Gastroesophageal sphincter (tissue), 3 donors: ENCODE results near the gene ZNF771.
A peak's percentile ranks its signal among the peaks of the same experiment; 100 is the strongest.

Experiments
- POLR2A ChIP-seq, 2 donors: fragments of 450-650 bp; IDR thresholded peaks; one replicate each; pipeline ENCODE4 v1.6.1; 2017; ENCODE audit warnings: antibody characterized with exemption in 2 of 2, mild to moderate bottlenecking in 2 of 2, moderate library complexity in 1 of 2
- TF ChIP-seq, protein P1 (sequence below), 4 experiments: fragments of 200-600 bp in 2 of 4; fragments of 450-650 bp in 2 of 4; sonication (generic) in 1 of 4; IDR thresholded peaks; one replicate each; pipeline ENCODE4 v1.5.1; 2017 to 2019; ENCODE audit warnings: antibody characterized with exemption in 4 of 4, mild to moderate bottlenecking in 2 of 4, moderate library complexity in 2 of 4

DNA sequence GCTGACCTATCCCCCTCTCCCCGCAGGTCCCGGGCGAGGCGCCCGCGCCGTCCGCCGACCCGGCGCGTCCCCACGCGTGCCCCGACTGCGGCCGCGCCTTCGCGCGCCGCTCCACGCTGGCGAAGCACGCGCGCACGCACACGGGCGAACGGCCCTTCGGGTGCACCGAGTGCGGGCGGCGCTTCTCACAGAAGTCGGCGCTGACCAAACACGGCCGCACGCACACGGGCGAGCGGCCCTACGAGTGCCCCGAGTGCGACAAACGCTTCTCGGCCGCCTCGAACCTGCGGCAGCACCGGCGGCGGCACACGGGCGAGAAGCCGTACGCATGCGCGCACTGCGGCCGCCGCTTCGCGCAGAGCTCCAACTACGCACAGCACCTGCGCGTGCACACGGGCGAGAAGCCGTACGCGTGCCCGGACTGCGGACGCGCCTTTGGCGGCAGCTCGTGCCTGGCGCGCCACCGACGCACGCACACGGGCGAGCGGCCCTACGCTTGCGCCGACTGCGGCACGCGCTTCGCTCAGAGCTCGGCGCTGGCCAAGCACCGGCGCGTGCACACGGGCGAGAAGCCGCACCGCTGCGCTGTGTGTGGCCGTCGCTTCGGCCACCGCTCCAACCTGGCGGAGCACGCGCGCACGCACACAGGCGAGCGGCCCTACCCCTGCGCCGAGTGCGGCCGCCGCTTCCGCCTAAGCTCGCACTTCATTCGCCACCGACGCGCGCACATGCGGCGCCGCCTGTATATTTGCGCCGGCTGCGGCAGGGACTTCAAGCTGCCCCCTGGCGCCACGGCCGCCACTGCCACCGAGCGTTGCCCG, 10.3 kb downstream of the ZNF771 start:
- TF ChIP-seq, protein P1, sequence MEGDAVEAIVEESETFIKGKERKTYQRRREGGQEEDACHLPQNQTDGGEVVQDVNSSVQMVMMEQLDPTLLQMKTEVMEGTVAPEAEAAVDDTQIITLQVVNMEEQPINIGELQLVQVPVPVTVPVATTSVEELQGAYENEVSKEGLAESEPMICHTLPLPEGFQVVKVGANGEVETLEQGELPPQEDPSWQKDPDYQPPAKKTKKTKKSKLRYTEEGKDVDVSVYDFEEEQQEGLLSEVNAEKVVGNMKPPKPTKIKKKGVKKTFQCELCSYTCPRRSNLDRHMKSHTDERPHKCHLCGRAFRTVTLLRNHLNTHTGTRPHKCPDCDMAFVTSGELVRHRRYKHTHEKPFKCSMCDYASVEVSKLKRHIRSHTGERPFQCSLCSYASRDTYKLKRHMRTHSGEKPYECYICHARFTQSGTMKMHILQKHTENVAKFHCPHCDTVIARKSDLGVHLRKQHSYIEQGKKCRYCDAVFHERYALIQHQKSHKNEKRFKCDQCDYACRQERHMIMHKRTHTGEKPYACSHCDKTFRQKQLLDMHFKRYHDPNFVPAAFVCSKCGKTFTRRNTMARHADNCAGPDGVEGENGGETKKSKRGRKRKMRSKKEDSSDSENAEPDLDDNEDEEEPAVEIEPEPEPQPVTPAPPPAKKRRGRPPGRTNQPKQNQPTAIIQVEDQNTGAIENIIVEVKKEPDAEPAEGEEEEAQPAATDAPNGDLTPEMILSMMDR (IDR thresholded peaks at IDR 0.05): peak in 3 of 4 experiments; percentile 22 to 52 (median 26)
- peak in 1 of 2 donors; percentile 33 for TF ChIP-seq POLR2A (IDR thresholded peaks at IDR 0.05)
